GM18519 (cell line): ENCODE results near the gene KCNQ1OT1.

Experiments used
- ATAC-seq: cut with Tn5 transposase; IDR thresholded peaks from one replicate; pipeline ENCODE4 v1.9.1; 2021; ENCODE audit warnings: mild to moderate bottlenecking, moderate library complexity; ENCODE audit not compliant: unreplicated experiment, low FRiP score

KCNQ1OT1 gene

DNA sequence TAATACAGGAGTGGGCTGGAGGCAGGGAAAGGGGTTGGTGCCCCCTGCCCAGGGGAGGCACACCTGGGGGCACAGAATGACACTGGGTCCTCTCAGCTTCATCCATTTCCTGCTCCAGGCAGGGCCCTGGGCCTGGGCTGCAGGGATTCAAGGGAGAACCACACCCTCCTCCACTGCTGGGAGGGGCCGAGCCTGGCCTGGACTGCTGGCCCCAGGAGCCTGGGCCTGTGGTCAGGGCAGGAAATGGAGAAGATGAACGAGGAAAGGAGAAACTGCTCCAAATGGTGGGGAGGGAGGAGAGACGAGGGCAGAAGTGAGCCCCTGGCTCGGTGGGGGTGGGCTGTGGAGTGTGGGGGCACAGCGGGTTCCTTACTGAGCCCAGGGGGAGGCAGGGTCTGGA, 38.1 kb upstream of the KCNQ1OT1 start:
- ATAC-seq, result no peak

DNA sequence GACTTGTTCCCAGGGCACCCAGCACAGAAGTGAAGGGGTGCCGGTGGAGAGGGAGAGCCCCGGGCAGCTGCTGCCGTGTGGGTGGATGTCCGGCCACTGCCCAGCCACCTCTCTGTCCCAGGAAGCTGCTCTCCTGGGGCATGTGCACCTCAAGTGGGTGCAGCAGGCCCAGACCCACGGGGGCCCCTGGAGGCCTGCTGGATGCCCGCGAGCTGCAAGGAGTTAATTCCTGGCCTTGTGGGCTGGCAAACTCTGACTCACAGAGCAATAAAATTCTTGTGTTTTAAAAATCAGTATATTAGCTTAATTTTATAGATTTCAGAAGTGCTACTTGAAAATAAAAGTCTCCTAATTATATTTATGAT, 37.4 kb upstream of the KCNQ1OT1 start:
- no peak for ATAC-seq

- no peak for ATAC-seq
Observed at GRCh38 chr11:2736577-2737225, 36.9 kb upstream of the KCNQ1OT1 start.

DNA sequence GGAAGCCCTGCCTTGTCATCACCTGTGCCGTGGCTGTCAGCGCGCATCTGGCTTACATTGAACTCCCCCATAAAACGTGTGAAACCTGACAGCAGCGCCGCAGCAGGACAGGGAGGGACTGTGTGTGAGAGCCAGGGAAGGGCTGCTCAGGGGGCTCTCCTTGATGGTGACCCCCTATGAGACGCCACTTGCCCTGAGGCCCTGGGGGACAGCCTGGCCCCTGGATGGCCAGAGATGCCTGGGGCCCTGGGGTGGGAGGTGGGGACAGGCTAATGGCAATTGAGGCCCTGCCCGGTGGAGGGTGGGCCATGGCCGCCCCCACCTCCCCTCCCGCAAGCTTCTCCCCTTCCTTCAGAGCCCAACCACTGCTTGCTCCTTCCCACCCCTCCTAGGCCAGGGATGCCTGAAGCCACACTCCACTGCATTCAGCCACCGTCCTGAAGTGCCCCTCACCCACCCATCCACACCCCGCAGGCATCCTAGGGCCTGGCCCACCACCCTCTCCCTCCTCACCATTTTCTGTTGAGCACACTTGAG, 35.3 kb upstream of the KCNQ1OT1 start:
- no peak for ATAC-seq

- ATAC-seq, result no peak
Observed at GRCh38 chr11:2734181-2735052, 34.6 kb upstream of the KCNQ1OT1 start.

DNA sequence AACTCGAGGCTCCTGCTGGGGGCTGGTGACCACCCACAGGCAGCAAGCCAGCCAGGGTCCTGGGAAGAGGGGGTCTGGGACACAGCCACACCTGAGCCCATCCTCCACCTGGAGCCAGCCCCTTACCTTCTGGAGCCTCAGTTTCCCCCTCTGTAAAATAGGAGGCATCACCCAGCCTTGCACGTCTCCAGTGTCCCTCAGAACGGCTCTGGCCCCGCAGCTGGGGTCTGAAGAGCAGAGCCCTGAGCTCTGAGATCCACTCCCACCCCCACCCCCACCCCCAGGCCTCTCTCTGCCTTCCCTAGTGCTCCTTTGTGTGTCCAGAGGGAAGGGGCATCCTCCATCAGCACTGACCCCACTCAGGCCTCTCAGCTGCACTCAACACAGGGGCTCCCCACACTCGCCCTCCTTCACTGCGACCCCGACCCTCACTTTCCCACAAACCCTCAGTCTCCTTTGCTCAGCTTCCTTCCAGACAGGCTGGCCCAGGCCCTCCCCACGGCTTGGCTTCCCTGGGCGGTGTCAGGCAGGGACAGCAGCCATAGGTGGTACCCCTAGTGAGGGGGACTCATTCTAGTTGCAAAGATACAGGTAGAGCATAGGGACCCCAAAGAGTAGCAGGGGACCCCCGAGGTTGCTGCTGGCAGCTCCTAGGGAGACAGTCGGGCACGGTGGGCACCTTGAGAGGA, 33.3 kb upstream of the KCNQ1OT1 start:
- ATAC-seq, result no peak

DNA sequence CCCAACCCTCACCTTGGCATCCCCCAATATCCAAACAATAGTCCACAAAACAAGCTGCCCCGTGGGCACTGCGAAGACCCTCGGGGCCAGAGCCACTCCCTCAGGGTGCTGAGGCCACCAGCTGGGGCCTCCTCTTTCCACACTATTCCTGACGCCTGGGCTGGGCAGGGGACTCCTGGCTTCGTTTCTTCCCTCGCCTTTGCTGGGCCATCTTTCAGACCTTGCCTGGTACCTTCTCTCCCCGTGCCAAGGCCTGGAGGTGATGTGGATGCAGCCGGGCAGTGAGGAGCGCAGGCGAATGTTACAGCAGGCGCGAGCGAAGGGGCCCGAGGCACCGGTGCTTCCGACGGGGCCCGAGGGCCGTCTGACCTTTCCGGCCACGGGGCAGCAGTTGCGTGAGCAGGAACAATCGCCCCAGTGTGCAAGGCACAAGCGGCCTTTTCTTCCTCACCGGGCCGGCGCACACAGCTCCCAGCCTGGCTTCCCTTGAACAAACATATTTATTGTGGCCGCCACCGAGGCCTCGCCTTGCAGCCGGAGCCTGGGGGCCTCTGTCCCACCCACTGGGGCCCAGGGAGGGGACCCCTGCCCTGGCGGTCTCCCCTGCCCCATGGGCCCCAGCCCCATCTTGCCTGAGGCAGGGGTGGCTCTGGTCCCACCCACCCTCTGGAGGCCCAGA, 32.6 kb upstream of the KCNQ1OT1 start:
- ATAC-seq, result no peak

DNA sequence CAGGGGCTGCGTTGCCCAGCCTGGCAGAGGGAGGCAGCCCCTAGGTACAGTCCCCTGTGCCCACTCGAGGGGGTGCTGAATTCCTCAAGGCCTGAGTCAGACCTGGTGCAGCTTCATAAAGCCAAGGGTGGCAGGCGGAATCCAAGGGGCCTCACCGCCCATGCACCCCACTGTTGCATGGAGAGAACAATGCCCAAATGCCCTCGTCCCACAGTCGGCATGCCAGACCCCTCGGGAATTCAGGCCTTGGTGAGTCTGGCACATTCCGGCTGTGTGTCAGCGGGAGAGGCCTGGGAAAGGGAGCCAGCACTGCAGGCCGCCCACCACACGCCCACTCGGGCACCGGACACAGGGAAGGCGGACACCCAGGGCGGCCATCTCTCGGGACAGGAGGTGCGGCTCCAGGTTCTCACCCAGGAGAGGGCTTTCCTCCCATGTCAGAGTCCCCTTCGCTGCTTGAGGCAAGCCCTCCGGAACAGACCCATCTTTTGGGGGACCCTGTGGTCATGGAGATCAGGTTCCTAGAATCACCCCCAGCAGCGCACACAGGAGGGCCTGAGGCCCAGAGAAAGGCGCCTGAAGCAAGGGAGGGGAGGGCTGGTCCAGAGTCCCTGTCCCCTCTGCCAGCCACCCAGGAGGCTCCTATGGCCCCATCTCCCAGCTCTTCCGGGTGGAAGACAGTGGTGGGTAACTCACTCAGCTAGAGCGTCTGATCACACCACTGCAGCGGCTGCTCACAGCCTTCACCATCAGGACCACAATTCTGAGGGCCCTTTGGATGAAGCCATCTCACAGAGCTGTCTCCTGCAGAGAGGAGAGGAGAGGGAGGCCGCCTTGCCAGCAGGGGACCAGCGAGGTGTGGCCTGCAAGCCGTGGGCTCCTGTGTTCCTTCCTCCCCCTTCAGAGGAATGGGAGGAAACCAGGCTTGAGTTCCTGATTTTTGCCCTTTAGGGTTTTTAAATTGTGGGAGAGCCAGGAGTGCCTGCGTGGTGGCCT, 31.6 kb upstream of the KCNQ1OT1 start:
- no peak for ATAC-seq

- ATAC-seq, result no peak
Observed at GRCh38 chr11:2730272-2731129, 30.7 kb upstream of the KCNQ1OT1 start.

GRCh38 chr11:2729841-2730240, 30.0 kb upstream of the KCNQ1OT1 start:
- no peak for ATAC-seq

DNA sequence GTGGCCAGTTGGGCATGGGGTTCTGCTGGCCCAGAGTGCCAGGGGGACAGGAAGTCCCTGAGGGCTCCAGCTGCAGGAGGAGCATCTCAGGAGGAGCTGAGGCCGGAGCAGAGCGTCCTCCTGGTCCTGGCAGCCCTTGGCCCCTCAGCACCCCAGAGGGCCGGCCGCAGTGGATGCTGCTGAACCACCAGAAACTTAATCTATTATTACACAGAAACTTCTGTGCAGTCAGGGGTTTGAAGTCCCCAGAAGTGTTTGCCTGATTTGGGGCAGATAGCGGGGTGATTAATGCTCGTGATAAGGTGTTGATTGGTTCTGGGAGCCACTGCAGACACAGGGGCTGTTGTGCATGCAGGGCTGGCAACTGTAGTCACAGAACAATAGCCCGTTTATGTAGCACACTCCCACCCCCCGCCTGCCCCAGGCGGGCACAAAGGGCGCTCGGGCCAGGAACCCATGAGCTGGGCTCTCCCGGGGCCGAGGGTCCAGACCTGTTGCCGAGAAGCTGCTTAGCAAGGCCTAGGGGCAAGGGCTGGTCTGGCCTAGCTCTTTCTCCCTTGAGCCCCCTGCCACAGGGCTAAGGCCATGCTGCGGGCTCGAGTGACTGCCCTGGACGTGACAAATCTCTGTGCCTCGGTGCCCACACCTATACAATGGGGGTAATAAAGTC, 29.0 kb upstream of the KCNQ1OT1 start:
- ATAC-seq, result no peak

GRCh38 chr11:2728128-2728662, 28.4 kb upstream of the KCNQ1OT1 start:
- ATAC-seq, result no peak

GRCh38 chr11:2726964-2727363, 27.2 kb upstream of the KCNQ1OT1 start:
- ATAC-seq, result no peak

DNA sequence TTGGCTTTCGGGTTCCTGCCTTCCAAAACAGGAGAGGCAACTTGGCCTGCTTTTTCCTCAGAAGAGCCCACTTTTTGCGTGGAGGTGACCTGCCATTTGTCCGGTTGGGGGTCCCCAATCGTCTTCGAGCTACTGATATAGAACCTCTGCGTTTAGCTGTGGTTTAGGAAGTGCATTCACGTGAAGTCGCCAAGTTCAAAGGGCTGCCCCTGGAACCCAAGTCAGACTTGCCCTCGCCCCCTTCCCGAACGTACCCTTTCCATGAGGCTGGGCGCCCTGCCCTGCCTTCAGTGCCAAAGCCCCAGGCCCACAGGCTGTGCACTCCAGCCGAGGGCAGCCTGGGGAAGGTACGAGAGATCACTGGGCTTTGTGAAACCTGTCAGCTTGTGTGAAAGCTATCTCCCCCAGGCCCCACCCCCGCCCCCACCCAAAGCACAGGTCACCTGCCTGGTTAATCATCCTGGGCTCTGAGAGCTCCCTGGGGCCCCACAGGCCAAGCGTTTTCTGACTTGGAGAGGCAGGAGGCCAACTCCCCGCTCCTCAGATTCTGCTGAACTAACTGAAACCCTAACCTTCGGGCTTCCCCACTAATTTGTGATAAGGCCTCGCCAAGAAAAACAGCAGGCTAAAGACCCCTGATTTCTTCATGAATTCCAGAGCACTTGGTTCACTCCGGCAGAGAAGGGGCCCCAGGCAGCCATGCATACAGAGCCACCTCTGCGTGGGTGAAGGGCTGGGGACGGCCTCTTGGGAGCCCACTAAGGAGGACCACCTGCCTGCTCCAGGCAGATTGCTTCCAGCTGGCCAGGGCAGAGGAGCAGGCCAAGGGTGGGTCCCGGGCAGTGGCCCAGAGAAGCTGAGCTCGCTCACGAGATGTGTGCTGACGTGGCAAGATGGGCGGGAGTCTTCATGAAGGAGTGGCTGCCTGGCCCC, 25.8 kb upstream of the KCNQ1OT1 start:
- no peak for ATAC-seq

DNA sequence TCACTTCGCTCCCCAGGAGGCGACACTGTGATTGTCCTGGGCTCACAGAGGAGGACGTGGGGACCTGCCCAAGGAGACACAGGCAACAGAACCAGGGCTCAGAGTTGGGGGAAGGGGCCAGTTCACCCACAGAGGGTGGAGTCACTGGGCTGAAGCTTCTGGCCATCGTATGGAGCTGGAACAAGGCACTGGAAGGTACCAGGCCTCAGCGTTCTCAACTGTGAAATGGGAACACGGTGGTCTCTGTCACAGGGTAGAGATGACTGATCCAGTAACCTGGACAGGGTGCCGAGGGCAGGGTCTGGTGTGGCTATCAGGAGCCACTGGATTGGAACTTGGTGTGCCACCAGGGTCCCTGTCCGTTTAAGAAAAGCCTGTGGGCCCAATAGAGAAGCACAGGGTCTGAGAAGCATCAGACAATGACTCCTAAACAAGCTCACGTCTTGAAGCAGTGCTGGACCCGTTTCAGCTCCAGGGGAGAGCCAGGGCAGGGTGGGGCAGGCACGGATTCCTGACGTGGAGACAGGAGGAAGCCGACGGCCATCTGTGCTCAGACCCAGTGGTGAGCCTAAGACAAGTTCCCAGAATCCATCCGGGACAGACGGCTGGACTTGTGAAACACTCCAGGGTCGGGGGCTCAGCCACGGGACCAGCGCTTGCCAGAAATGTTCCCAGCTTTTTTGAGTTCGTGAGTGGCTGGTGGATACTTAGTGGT, 25.0 kb upstream of the KCNQ1OT1 start:
- ATAC-seq, result no peak

DNA sequence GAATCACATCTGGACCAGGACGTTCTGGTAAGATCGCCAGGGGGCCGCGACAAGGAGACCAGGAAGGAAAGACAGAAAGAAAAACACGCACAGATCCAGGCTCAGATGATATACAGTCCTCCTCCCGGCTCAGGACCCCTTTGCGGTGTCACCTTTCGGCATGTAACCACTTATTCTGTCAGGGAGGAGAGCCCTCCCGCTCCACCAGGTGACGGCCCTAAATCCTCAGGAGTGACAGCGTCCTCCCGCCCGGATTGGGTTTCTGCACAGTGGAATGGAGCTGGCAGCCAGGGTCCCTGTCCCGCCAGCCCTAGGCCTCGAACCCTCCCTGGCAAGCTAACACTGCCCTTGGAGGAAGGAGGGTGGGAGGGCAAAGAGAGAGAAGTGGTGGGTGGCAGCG, 24.3 kb upstream of the KCNQ1OT1 start:
- no peak for ATAC-seq
